ENCODE results near the gene PIP5K1B. TPM values are rescaled to one million over a fixed set of nuclear protein-coding genes. Genes with fewer than 3 reads are reported as not detected.

The PIP5K1B gene
- polyA plus RNA-seq, 1 donor from 2014 or later, result 5.0 TPM

GRCh38 chr9:68738358-68738757 lies 33.3 kb downstream of the PIP5K1B start:
- Mint-ChIP-seq H3K4me1 (peaks cover 5 to 26% (median 12%) of the 10 kb centered on the region in 3 donors), H3K27ac (no peak overlapping the region)

DNA sequence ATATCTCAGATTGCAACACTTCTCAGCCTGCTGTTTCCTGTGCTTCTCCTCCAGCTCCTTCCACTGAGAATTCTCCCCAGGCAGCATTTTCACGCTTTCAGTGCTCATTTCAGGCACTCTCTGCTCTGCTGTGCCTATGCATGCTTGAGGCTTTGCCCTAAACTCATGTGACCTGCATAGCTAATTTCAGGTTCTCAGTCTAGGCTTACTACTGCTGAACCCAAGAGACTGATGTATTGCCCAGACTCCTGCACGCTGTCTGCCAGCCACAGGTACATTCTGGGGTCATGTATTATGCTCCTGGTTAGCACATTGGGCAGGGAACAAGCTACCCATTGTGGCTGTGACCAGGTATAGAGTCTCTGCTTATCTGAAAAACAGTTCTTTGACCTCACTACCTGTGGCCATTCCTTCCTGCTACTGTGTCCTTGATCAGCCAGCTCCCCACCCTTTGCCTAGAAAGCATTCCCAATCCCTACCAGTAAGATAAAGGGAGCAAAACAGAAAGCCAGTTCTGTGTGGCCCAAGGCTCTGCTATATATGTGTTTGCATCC lies 34.7 kb downstream of the PIP5K1B start:
- Mint-ChIP-seq H3K36me3 (peaks cover 4% of the 10 kb centered on the region), H3K9me3 (no peaks in the 10 kb centered on the region), H3K4me3 (no peak overlapping the region), H3K27ac (peak overlapping the region in 1 of 3 donors; percentile 18), H3K4me1 (peaks cover 5 to 31% (median 12%) of the 10 kb centered on the region in 3 donors), H3K27me3 (no peaks in the 10 kb centered on the region)

More at GRCh38 chr9:68738358-68738757, 33.3 kb downstream of the PIP5K1B start:
- Mint-ChIP-seq H3K36me3 (peaks cover 8% of the 10 kb centered on the region), H3K9me3 (no peaks in the 10 kb centered on the region), H3K27me3 (no peaks in the 10 kb centered on the region), H3K4me3 (no peak overlapping the region)

DNA sequence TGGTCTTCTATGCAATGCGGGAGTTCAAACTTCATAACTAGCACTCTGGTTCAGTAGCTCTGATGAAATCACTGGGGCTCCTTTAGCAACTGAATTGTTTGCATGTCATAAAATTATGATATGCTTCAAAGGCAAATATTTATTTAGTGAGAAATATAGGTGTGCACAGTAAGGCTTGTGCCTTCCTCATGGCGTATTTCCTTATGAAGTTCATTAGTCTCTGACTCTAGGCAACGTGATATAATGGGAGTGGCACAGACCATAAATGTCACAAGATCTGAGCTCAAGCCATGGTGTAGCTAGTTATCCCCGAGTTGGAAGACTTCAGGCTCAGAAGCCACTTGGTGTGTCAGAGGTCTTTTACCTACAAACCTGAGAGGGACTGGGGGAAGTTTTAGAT lies 35.5 kb downstream of the PIP5K1B start:
- no peaks in the 10 kb centered on the region for H3K9me3 Mint-ChIP-seq
- H3K4me3 Mint-ChIP-seq, result no peak overlapping the region
- H3K27ac Mint-ChIP-seq, result no peak overlapping the region
- H3K36me3 Mint-ChIP-seq, result peaks cover 4% of the 10 kb centered on the region
- no peaks in the 10 kb centered on the region for H3K27me3 Mint-ChIP-seq
- peaks cover 7 to 31% (median 12%) of the 10 kb centered on the region in 3 donors for H3K4me1 Mint-ChIP-seq

- Mint-ChIP-seq H3K4me1 (peaks cover 7 to 31% (median 10%) of the 10 kb centered on the region in 3 donors), H3K4me3 (no peak overlapping the region), H3K36me3 (peaks cover 4% of the 10 kb centered on the region), H3K27ac (peak overlapping the region in 1 of 3 donors; percentile 9), H3K27me3 (no peaks in the 10 kb centered on the region), H3K9me3 (no peaks in the 10 kb centered on the region)
These were observed 36.2 kb downstream of the PIP5K1B start for GRCh38 chr9:68741234-68741633.

- Mint-ChIP-seq H3K36me3 (peaks cover 4% of the 10 kb centered on the region), H3K9me3 (no peaks in the 10 kb centered on the region), H3K4me3 (no peak overlapping the region), H3K27me3 (no peaks in the 10 kb centered on the region), H3K4me1 (peaks cover 7 to 25% (median 10%) of the 10 kb centered on the region in 3 donors), H3K27ac (peak overlapping the region in 2 of 3 donors; percentile 9 to 33)
These were observed 36.8 kb downstream of the PIP5K1B start for GRCh38 chr9:68741704-68742332.

GRCh38 chr9:68742333-68742730 lies 37.3 kb downstream of the PIP5K1B start:
- H3K36me3 Mint-ChIP-seq, result peaks cover 4% of the 10 kb centered on the region
- H3K4me1 Mint-ChIP-seq, result peaks cover 4 to 24% (median 8%) of the 10 kb centered on the region in 3 donors
- no peak overlapping the region for H3K4me3 Mint-ChIP-seq
- no peak overlapping the region for H3K27ac Mint-ChIP-seq
- no peaks in the 10 kb centered on the region for H3K9me3 Mint-ChIP-seq
- no peaks in the 10 kb centered on the region for H3K27me3 Mint-ChIP-seq

DNA sequence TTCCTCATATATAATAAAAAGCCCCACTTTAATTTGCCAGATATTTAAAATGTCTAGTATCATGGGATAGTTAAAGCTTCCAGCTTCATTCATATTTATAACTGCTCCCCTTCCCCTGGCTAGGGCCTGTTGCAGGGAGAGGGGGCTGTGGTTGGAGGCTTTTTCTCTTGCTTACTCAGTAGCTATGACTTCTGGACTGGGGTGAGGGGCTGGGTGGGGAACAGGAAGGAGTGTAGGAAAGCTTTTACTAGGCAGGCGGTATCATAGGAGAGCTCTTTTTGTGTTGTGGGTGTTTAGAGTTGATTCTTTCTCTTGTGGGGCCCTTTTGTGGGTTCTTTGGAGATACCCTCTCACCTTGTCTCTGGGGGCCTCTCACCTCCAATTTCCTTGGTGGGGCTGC lies 39.4 kb downstream of the PIP5K1B start:
- Mint-ChIP-seq H3K27ac (peak overlapping the region in 1 of 3 donors; percentile 80), H3K4me1 (peaks cover 6 to 27% (median 10%) of the 10 kb centered on the region in 3 donors), H3K27me3 (no peaks in the 10 kb centered on the region), H3K9me3 (no peaks in the 10 kb centered on the region), H3K36me3 (peaks cover 4% of the 10 kb centered on the region), H3K4me3 (no peak overlapping the region)

DNA sequence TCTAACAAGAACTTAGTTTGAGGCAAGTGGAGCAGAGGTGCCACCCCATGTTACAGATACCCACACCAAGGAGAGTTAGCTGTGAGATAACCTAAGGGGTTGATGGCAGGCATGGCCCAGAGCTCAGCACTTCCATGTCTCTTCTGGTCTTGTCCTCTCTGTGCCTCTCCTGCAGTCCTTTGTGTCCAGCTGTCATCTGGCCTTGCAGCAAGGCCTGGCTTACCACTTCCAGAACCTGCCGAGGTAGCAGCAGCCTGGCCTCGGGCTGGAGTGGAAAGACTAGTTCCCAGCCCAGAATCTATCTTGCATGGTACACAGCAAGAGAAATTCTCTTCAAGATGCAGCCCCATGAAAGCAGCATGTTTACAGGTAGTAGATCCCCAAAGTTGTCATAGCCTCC lies 41.5 kb downstream of the PIP5K1B start:
- Mint-ChIP-seq H3K27me3 (no peaks in the 10 kb centered on the region), H3K27ac (peak overlapping the region in 1 of 3 donors; percentile 26), H3K36me3 (peaks cover 4% of the 10 kb centered on the region), H3K4me3 (no peak overlapping the region), H3K4me1 (peaks cover 8 to 21% (median 12%) of the 10 kb centered on the region in 3 donors), H3K9me3 (no peaks in the 10 kb centered on the region)

- H3K27ac Mint-ChIP-seq, result no peak overlapping the region
These were observed 42.0 kb downstream of the PIP5K1B start for GRCh38 chr9:68747043-68747533.

GRCh38 chr9:68749135-68749534 lies 44.1 kb downstream of the PIP5K1B start:
- Mint-ChIP-seq H3K4me1 (peaks cover 8 to 21% (median 12%) of the 10 kb centered on the region in 3 donors), H3K9me3 (no peaks in the 10 kb centered on the region), H3K36me3 (no peaks in the 10 kb centered on the region), H3K4me3 (peak overlapping the region in 1 of 4 donors; percentile 15), H3K27ac (no peak overlapping the region), H3K27me3 (no peaks in the 10 kb centered on the region)

More at GRCh38 chr9:68747043-68747533, 42.0 kb downstream of the PIP5K1B start:
- Mint-ChIP-seq H3K27me3 (no peaks in the 10 kb centered on the region), H3K4me3 (no peak overlapping the region), H3K36me3 (peaks cover 4% of the 10 kb centered on the region), H3K9me3 (no peaks in the 10 kb centered on the region), H3K4me1 (peaks cover 6 to 22% (median 12%) of the 10 kb centered on the region in 3 donors)

DNA sequence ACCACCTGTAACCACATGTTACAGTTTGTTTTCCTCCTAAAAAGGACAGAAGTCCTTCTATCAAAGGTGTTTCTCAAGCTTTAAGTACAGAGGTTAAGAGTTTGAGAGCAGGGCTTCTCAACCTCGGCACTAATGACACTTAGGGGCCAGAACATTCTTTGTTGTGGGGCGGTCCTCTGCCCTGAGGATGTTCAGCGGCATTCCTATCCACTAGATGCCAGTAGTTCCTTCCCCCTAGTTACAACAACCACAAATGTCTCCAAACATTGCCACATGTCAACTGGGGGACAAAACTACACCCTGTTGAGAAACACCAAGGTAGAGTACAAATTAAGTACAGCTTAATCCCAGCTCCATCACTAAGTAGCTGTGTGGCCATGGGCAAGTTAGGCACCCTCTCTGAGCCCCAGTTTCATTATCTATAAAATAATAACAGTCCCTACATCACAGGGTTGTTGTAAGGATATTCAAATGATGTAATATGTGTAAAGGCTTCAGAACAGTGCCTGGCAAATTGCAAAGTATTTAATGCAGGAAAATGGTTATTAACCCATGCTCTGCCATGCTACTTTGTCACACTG lies 44.6 kb downstream of the PIP5K1B start:
- no peaks in the 10 kb centered on the region for H3K9me3 Mint-ChIP-seq
- H3K4me1 Mint-ChIP-seq, result peaks cover 8 to 20% (median 12%) of the 10 kb centered on the region in 3 donors
- no peak overlapping the region for H3K4me3 Mint-ChIP-seq
- no peaks in the 10 kb centered on the region for H3K27me3 Mint-ChIP-seq
- peak overlapping the region in 1 of 3 donors; percentile 74 for H3K27ac Mint-ChIP-seq
- no peaks in the 10 kb centered on the region for H3K36me3 Mint-ChIP-seq

DNA sequence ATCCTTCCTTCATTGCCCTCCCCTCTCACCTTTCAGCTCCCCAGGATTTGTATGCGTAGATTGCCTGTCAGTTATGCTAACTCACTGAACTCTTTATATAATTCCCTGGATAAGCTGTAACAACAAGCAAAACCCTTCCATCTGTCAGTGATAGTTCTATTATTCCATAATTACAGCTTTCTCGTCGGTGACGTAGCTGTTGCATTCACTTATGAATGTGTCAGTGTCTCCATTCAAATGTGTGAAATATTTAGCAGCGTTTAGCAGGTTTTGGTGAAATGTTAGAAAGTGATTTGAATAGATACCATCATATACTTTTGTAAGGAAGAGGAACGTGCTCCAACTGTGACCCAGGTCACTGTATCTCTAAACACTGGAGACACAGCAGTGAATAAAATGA lies 45.2 kb downstream of the PIP5K1B start:
- Mint-ChIP-seq H3K4me3 (peak overlapping the region in 1 of 4 donors; percentile 28), H3K9me3 (no peaks in the 10 kb centered on the region), H3K4me1 (peaks cover 8 to 24% (median 12%) of the 10 kb centered on the region in 3 donors)

GRCh38 chr9:68750786-68751185 lies 45.7 kb downstream of the PIP5K1B start:
- H3K9me3 Mint-ChIP-seq, result no peaks in the 10 kb centered on the region
- no peak overlapping the region for H3K4me3 Mint-ChIP-seq
- no peaks in the 10 kb centered on the region for H3K36me3 Mint-ChIP-seq
- H3K4me1 Mint-ChIP-seq, result peaks cover 8 to 24% (median 10%) of the 10 kb centered on the region in 3 donors
- H3K27ac Mint-ChIP-seq, result no peak overlapping the region
- H3K27me3 Mint-ChIP-seq, result no peaks in the 10 kb centered on the region

More for the DNA sequence above, 45.2 kb downstream of the PIP5K1B start:
- Mint-ChIP-seq H3K27ac (peak overlapping the region in 1 of 3 donors; percentile 74), H3K36me3 (no peaks in the 10 kb centered on the region), H3K27me3 (no peaks in the 10 kb centered on the region)

DNA sequence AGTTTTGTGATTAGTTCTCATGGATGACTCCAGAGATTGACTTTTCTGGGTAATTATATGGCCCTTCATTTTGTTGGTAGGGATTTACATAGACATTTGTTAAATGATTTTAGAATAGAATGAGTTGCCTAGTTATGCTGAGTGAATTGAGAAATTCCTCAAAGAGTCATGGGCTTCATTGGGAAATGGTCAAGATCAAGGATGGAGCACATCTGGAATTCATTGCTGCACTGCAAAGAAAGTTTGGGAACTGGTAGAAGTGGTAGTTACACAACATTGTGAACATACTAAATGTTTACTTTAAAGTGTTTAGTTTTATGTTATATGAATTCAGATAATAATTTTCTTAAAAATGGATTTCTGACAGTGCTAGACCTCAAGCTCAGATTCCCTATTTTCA lies 46.5 kb downstream of the PIP5K1B start:
- no peak overlapping the region for H3K27ac Mint-ChIP-seq
- peaks cover 7 to 24% (median 8%) of the 10 kb centered on the region in 3 donors for H3K4me1 Mint-ChIP-seq
- H3K27me3 Mint-ChIP-seq, result no peaks in the 10 kb centered on the region
- no peaks in the 10 kb centered on the region for H3K36me3 Mint-ChIP-seq
- H3K4me3 Mint-ChIP-seq, result no peak overlapping the region
- no peaks in the 10 kb centered on the region for H3K9me3 Mint-ChIP-seq

DNA sequence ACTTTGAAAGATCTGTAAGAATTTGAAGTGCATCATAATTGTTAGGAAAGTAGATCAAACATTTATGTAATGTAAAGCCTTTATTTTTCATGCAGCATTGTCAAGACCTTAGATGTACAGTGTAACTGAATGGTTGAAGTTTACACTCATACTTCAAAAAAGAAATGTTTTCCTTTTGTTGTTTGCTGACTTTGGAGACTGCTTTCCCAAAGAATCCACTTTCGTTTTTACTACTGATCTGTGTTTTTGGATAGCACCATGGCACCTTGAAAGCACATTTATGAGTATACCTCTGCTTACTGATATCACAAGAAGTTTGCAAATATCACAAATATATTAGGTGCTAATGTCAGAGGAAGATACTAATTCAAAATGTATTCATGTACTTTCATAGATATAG lies 50.0 kb downstream of the PIP5K1B start:
- no peak overlapping the region for H3K4me3 Mint-ChIP-seq
- peaks cover 0 to 9% (median 0%) of the 10 kb centered on the region in 3 donors for H3K9me3 Mint-ChIP-seq
- peaks cover 3 to 16% (median 4%) of the 10 kb centered on the region in 3 donors for H3K4me1 Mint-ChIP-seq
- peaks cover 5% of the 10 kb centered on the region for H3K36me3 Mint-ChIP-seq
- H3K27ac Mint-ChIP-seq, result no peak overlapping the region
- H3K27me3 Mint-ChIP-seq, result no peaks in the 10 kb centered on the region
